ENCODE measurements around the gene FCHSD2. TPM values are rescaled to one million over a fixed set of nuclear protein-coding genes. Genes with fewer than 3 reads are reported as not detected.

The FCHSD2 gene
- polyA plus RNA-seq, 1 donor (not counting 4 experiments of a cell fraction or from before 2014, with no cell fraction given) = 14.2 TPM

DNA sequence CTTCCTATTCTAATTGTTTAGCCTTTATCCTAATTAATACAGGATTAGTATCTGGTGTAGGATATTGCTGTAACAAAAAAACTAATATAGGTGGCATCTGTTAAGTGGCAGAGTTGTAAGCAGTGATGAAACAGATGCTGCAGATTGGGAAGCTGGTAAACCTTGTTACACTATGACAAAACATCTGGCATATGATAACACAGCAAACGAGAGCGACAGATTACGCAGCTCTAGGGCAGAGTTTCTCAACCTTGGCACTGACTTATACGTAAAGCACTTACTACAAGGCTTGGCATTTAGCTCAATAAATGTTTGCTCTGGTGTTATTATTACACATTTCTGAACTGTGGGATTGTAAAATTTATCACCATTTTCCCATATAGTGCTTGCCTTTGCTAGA lies 190.9 kb downstream of the FCHSD2 start:
- H3K4me2 ChIP-seq (ENCODE audit: control insufficient read depth, extremely low read depth, insufficient read depth, low read depth, low read length) = no peak overlapping the region
- TF ChIP-seq EZH2 (IDR thresholded peaks at IDR 0.05; ENCODE audit: low read length) (no peak), CTCF (optimal IDR thresholded peaks at IDR 0.05 in 1 of 3, IDR thresholded peaks at IDR 0.05 in 1 of 3, conservative IDR thresholded peaks at IDR 0.05 in 1 of 3; ENCODE audit: extremely low read depth in 1 of 3, insufficient read depth in 2 of 3, low read length in 3 of 3) (no peak)
- H4K20me1 ChIP-seq (ENCODE audit: control insufficient read depth, extremely low read depth, insufficient read depth, low read length) = no peaks in the 10 kb centered on the region
- peaks cover 2% of the 10 kb centered on the region for H3K4me1 ChIP-seq (ENCODE audit: control insufficient read depth, extremely low read depth, insufficient read depth, low read length)
- H3K9ac ChIP-seq (ENCODE audit: control insufficient read depth, extremely low read depth, insufficient read depth, low read length) = no peak overlapping the region
- H3K27ac ChIP-seq (ENCODE audit: control insufficient read depth, insufficient read depth, low read length) = no peak overlapping the region
- no peaks in the 10 kb centered on the region for H3K36me3 ChIP-seq (ENCODE audit: control insufficient read depth in 2 of 2, extremely low read depth in 1 of 2, insufficient read depth in 2 of 2, low read length in 2 of 2)
- no peaks in the 10 kb centered on the region for H3K27me3 ChIP-seq (ENCODE audit: control insufficient read depth, extremely low read depth, insufficient read depth, low read length)
- no peaks in the 10 kb centered on the region for H3K79me2 ChIP-seq (ENCODE audit: control insufficient read depth, insufficient read depth, low read length)
- no peak overlapping the region for H2AFZ ChIP-seq (ENCODE audit: control insufficient read depth, low read length)
- dilution Hi-C loops (cut with MboI; ENCODE audit: extremely low pct_ligation_motif_present, low sequenced_read_pairs) = no loop called here
- H3K9me1 ChIP-seq (ENCODE audit: control insufficient read depth, extremely low read depth, insufficient read depth, low read length) = no peaks in the 10 kb centered on the region
- no peak for FAIRE-seq
- DNase-seq (ENCODE audit: low read depth, low spot score) = no peak
- no peaks in the 10 kb centered on the region for H3K9me3 ChIP-seq (ENCODE audit: control insufficient read depth, low read depth, low read length)
- no peak overlapping the region for H3K4me3 ChIP-seq (ENCODE audit: control insufficient read depth in 2 of 3, extremely low read depth in 1 of 3, insufficient read depth in 2 of 3, low read depth in 1 of 3, low read length in 3 of 3)

GRCh38 chr11:72950685-72951084 lies 191.4 kb downstream of the FCHSD2 start:
- Histone ChIP-seq H3K4me1 (ENCODE audit: control insufficient read depth, extremely low read depth, insufficient read depth, low read length) (peaks cover 2% of the 10 kb centered on the region), H3K9me3 (ENCODE audit: control insufficient read depth, low read depth, low read length) (no peaks in the 10 kb centered on the region), H3K79me2 (ENCODE audit: control insufficient read depth, insufficient read depth, low read length) (no peaks in the 10 kb centered on the region), H2AFZ (ENCODE audit: control insufficient read depth, low read length) (no peak overlapping the region), H3K9ac (ENCODE audit: control insufficient read depth, extremely low read depth, insufficient read depth, low read length) (no peak overlapping the region), H3K9me1 (ENCODE audit: control insufficient read depth, extremely low read depth, insufficient read depth, low read length) (no peaks in the 10 kb centered on the region), H3K27me3 (ENCODE audit: control insufficient read depth, extremely low read depth, insufficient read depth, low read length) (no peaks in the 10 kb centered on the region), H4K20me1 (ENCODE audit: control insufficient read depth, extremely low read depth, insufficient read depth, low read length) (no peaks in the 10 kb centered on the region), H3K36me3 (ENCODE audit: control insufficient read depth in 2 of 2, extremely low read depth in 1 of 2, insufficient read depth in 2 of 2, low read length in 2 of 2) (no peaks in the 10 kb centered on the region), H3K4me2 (ENCODE audit: control insufficient read depth, extremely low read depth, insufficient read depth, low read depth, low read length) (no peak overlapping the region), H3K27ac (ENCODE audit: control insufficient read depth, insufficient read depth, low read length) (no peak overlapping the region), H3K4me3 (ENCODE audit: control insufficient read depth in 2 of 3, extremely low read depth in 1 of 3, insufficient read depth in 2 of 3, low read depth in 1 of 3, low read length in 3 of 3) (no peak overlapping the region)
- dilution Hi-C loops (cut with MboI; ENCODE audit: extremely low pct_ligation_motif_present, low sequenced_read_pairs) = no loop called here
- DNase-seq (ENCODE audit: low read depth, low spot score) = no peak
- FAIRE-seq = no peak
- TF ChIP-seq EZH2 (IDR thresholded peaks at IDR 0.05; ENCODE audit: low read length) (no peak), CTCF (optimal IDR thresholded peaks at IDR 0.05 in 1 of 3, IDR thresholded peaks at IDR 0.05 in 1 of 3, conservative IDR thresholded peaks at IDR 0.05 in 1 of 3; ENCODE audit: extremely low read depth in 1 of 3, insufficient read depth in 2 of 3, low read length in 3 of 3) (no peak)
